ENCODE results near the gene RHPN2. TPM values are rescaled to one million over a fixed set of nuclear protein-coding genes. Genes with fewer than 3 reads are reported as not detected.
"Not testable (repeated sequence)": the region's sequence is repeated elsewhere in the genome, so short reads cannot be mapped to it uniquely, and the experiment has no call there.

The RHPN2 gene
- total RNA-seq, 1 donor from 2014 or later = 1.8 TPM

GRCh38 chr19:33029746-33030303 is 34.9 kb downstream of the RHPN2 start:
- no peaks in the 10 kb centered on the region for H3K27me3 Mint-ChIP-seq (ENCODE audit: unreplicated experiment)
- no peak for DNase-seq
- no peak overlapping the region for H3K4me3 Mint-ChIP-seq (ENCODE audit: unreplicated experiment)
- H3K27ac Mint-ChIP-seq (ENCODE audit: unreplicated experiment) = no peak overlapping the region
- no peak for TF ChIP-seq CTCF (IDR thresholded peaks at IDR 0.05; ENCODE audit: partially characterized antibody, unreplicated experiment)
- no peaks in the 10 kb centered on the region for H3K4me1 Mint-ChIP-seq (ENCODE audit: low read depth, unreplicated experiment)
- H3K9me3 Mint-ChIP-seq (ENCODE audit: unreplicated experiment) = no peaks in the 10 kb centered on the region
- H3K36me3 Mint-ChIP-seq (ENCODE audit: unreplicated experiment) = no peaks in the 10 kb centered on the region

GRCh38 chr19:33026602-33027001 is 38.1 kb downstream of the RHPN2 start:
- H3K4me3 Mint-ChIP-seq (ENCODE audit: unreplicated experiment); H3K36me3 Mint-ChIP-seq (ENCODE audit: unreplicated experiment); H3K4me1 Mint-ChIP-seq (ENCODE audit: low read depth, unreplicated experiment); DNase-seq; H3K9me3 Mint-ChIP-seq (ENCODE audit: unreplicated experiment); H3K27me3 Mint-ChIP-seq (ENCODE audit: unreplicated experiment); H3K27ac Mint-ChIP-seq (ENCODE audit: unreplicated experiment): not testable (repeated sequence)

- not testable (repeated sequence) for H3K27ac Mint-ChIP-seq (ENCODE audit: unreplicated experiment); H3K36me3 Mint-ChIP-seq (ENCODE audit: unreplicated experiment); H3K4me1 Mint-ChIP-seq (ENCODE audit: low read depth, unreplicated experiment); H3K4me3 Mint-ChIP-seq (ENCODE audit: unreplicated experiment); H3K9me3 Mint-ChIP-seq (ENCODE audit: unreplicated experiment); DNase-seq; H3K27me3 Mint-ChIP-seq (ENCODE audit: unreplicated experiment)
These were observed 39.0 kb downstream of the RHPN2 start for GRCh38 chr19:33025468-33026238.

- Mint-ChIP-seq H3K9me3 (ENCODE audit: unreplicated experiment) (no peaks in the 10 kb centered on the region), H3K27me3 (ENCODE audit: unreplicated experiment) (no peaks in the 10 kb centered on the region), H3K36me3 (ENCODE audit: unreplicated experiment) (no peaks in the 10 kb centered on the region), H3K27ac (ENCODE audit: unreplicated experiment) (no peak overlapping the region), H3K4me3 (ENCODE audit: unreplicated experiment) (no peak overlapping the region), H3K4me1 (ENCODE audit: low read depth, unreplicated experiment) (no peaks in the 10 kb centered on the region)
- TF ChIP-seq CTCF (IDR thresholded peaks at IDR 0.05; ENCODE audit: partially characterized antibody, unreplicated experiment) = no peak
- no peak for DNase-seq
These were observed 40.3 kb downstream of the RHPN2 start for GRCh38 chr19:33024398-33024797.

- H3K27ac Mint-ChIP-seq (ENCODE audit: unreplicated experiment) = no peak overlapping the region
- TF ChIP-seq CTCF (IDR thresholded peaks at IDR 0.05; ENCODE audit: partially characterized antibody, unreplicated experiment) = no peak
- no peaks in the 10 kb centered on the region for H3K36me3 Mint-ChIP-seq (ENCODE audit: unreplicated experiment)
- H3K9me3 Mint-ChIP-seq (ENCODE audit: unreplicated experiment) = no peaks in the 10 kb centered on the region
- H3K4me1 Mint-ChIP-seq (ENCODE audit: low read depth, unreplicated experiment) = no peaks in the 10 kb centered on the region
- no peaks in the 10 kb centered on the region for H3K27me3 Mint-ChIP-seq (ENCODE audit: unreplicated experiment)
- no peak overlapping the region for H3K4me3 Mint-ChIP-seq (ENCODE audit: unreplicated experiment)
- no peak for DNase-seq
These were observed 42.1 kb downstream of the RHPN2 start for GRCh38 chr19:33022472-33023116.

- not testable (repeated sequence) for H3K4me3 Mint-ChIP-seq (ENCODE audit: unreplicated experiment); H3K27me3 Mint-ChIP-seq (ENCODE audit: unreplicated experiment); H3K36me3 Mint-ChIP-seq (ENCODE audit: unreplicated experiment); H3K4me1 Mint-ChIP-seq (ENCODE audit: low read depth, unreplicated experiment); H3K9me3 Mint-ChIP-seq (ENCODE audit: unreplicated experiment); H3K27ac Mint-ChIP-seq (ENCODE audit: unreplicated experiment); DNase-seq
These were observed 53.8 kb downstream of the RHPN2 start for GRCh38 chr19:33010891-33011290.

Data from glutamatergic neuron (in vitro differentiated cells).